Left cardiac atrium (tissue), 4 donors: ENCODE measurements around the gene TP53BP2. TPM values are rescaled to one million over a fixed set of nuclear protein-coding genes. Genes with fewer than 3 reads are reported as not detected.
"Not testable (repeated sequence)": the region's sequence is repeated elsewhere in the genome, so short reads cannot be mapped to it uniquely, and the experiment has no call there.

Experiments
- ATAC-seq, 2 donors: fragments of 200-7000 bp; cut with Tn5 transposase; one replicate each; pipeline ENCODE4 v1.9.1; 2020; ENCODE audit warnings: mild to moderate bottlenecking in 2 of 2, moderate library complexity in 2 of 2
- DNase-seq: peaks from one replicate; pipeline ENCODE4 v3.0.0-alpha.2; 2020
- intact Hi-C, 2 donors: fragments of 100-400 bp; cut with DNase I; formaldehyde crosslinking; loops; one replicate each; pipeline versions ENCODE4 v1.14.1 to v1.15.1; 2022 to 2023
- total RNA-seq, 2 donors: library from RNA; stranded (reverse); fragmentation: NEBNext Ultra II Directional; extraction: Animal tissue kit (Norgen Biotek cat#: 25700); gene quantifications; one replicate each; pipeline ENCODE4 v1.2.1, GENCODE V29; 2021
- donor health status: DM: no; HTN: yes; CAD: no.
- donor health status: DM: no; HTN: yes; CAD: no; lungs with severe emphysema.
- donor health status: DM: yes; HTN: yes; CAD: no.
- donor health status: Dilated cardiomyopathy.

The TP53BP2 gene
- total RNA-seq, 2 donors from 2014 or later: 24.0 to 26.9 TPM

DNA sequence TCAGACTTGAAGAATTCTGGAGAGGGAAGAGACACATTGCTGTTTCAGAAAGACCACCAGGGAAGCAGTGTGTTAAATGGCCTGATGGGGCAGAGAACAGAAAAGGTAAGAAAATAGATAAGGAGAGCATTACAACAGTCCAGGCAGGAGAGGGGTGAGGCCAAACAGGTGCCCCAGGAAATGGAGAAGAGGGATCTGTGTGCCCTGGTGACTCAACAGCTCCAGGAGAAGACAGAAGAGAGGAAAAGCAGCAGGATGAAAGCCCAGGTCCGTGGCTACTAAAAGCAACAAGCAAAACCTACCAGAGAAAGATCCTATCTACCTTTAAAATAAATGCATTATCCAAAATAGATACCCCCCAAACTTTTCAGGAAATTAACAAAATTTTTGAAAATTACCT lies 9.2 kb downstream of the TP53BP2 start:
- ATAC-seq (no peak), DNase-seq (no peak)
- intact Hi-C loops: no loop called here

DNA sequence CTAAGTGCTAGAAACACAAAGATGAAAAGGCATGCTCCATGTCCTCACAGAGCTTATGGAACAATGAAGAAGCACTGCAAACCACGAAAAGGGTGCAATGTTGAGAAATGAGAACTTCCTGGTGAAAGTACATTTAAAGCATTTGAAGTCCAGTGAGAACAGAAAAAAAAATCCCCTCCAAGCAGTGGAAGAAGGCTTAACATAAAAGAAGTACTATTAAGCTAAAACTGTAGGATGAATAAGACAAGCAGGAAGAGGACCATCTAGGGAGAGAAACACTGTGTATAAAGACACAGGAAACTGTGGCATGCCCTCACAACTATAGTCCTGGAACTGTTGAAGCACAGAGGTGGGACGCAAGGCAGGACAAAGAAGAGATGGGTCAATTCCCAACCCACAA lies 10.0 kb downstream of the TP53BP2 start:
- DNase-seq (no peak), ATAC-seq (no peak)
- intact Hi-C loops: no loop called here

DNA sequence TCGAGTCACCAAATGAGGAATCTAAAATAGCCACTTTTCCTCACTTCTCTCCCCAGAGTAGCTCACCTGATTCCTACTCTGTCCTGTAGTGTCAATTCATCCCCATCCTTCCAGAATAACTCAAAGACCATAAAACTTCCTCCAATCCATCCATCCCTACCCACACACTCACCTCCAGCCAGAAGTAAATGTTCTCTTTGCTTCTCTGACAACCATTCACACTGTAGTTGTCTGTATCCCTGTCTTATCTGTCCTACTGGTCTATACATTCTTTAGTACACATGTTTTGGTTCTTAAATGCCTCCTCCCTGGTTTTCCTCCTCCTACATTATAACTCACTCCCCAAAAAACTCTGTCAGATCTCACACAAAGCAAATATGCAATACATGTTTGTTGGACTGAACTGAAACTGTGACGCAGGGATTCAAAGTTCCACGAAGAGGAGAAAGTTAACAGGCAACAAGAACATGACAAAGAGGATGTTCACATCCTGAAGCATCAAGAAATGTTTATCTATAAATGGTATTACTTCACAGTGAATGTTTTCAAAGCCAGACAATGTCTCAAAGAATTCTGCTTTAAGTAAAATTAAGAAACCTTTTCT lies 11.0 kb downstream of the TP53BP2 start:
- DNase-seq (no peak), ATAC-seq (peak in 1 of 2 donors; percentile 11)
- intact Hi-C loops: no loop called here

DNA sequence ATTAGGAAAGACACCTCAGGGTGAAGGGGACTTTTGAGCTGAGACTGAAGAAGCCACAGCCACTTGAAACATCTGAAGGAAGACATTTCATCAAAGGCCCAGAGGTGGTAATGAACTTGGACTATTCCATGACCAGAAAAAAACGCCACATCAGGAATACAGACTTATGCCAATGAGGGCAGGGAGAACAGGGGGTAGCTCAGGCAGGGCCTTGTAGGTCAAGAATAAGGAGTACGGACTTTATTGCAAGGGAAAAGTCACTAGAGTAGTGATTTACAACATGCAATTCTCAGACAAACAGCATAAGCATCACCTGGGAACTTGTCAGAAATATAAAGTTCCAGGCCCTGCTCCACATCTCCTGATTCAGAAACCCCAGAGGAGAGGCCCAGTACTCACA lies 11.8 kb downstream of the TP53BP2 start:
- ATAC-seq: no peak
- no peak for DNase-seq
- intact Hi-C loops: no loop called here

DNA sequence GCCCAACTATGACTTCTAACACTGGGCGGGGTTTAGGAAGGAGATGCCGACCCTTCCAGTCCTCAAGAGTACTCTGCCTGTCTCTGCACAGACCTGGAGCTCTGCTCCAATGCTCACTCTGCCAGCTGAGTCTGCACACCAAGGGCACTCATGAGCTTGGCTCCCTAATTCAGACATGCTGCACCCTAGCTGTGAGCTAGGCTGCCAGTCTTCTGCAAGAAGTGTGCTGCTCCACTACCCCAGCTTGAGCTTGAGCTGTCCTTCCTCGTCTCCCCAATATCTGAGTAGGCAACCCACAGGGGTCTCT lies 13.2 kb downstream of the TP53BP2 start:
- DNase-seq: no peak
- intact Hi-C loops: no loop called here
- peak; percentile 60 to 70 for ATAC-seq

DNA sequence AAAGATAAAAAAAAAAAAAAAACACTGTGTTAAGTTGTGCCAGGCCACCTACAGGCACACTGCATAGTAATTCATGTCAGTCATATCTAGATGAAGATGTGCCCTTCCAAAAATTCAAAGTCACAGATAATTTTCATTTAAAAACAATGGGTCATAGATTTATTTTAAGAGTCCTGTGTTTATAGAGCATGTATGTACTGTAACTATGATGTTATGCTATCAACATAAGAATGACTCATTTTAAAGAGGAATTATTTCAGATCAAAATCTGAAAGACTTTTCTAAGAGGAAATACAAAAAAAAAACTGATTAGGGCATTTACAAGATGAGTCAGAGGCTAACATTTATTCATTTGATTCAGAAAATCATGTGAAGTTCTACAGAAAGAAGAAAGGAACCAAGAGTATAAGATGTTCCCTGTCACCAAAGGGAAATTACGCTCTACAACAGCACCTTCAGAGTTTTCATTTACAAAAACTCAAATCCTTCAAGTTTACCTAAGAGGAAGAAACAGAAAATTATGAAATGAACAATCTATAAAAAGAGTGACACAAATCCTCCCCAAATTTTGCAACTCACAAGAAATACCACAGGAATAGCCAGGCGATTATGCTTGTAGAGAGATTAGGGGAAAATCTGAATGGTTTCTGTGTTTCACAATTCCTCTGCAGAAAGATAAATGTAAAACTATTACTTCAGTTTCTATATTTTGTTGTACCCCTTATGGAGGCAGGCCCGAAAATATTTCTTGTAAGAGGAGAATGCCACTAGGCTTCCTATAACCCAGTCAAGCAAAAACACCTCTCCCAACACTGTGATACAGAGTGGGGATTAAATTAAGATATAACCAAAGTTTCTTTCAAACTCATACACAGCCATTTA lies 13.8 kb downstream of the TP53BP2 start:
- intact Hi-C loops: no loop called here
- ATAC-seq: peak in 1 of 2 donors; percentile 53
- no peak for DNase-seq

DNA sequence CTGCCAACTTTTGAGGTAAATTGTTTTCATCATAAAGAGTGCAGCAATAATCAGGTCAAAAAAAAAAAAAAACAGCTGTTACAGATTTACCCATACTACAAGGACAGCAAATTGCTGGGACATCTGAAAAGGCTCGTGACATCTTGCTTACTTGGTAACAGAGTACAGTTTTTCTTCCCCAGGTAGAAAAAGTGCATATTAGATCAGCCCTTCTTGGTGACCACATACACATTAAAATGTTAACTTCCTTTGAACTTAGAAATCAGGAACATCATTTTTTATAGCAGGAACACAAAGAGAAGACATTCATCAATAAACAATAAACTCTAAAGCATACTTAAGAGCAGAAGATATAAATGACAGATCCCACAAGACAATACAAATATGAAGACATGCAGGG lies 16.1 kb downstream of the TP53BP2 start:
- ATAC-seq: no peak
- intact Hi-C loops: no loop called here

DNA sequence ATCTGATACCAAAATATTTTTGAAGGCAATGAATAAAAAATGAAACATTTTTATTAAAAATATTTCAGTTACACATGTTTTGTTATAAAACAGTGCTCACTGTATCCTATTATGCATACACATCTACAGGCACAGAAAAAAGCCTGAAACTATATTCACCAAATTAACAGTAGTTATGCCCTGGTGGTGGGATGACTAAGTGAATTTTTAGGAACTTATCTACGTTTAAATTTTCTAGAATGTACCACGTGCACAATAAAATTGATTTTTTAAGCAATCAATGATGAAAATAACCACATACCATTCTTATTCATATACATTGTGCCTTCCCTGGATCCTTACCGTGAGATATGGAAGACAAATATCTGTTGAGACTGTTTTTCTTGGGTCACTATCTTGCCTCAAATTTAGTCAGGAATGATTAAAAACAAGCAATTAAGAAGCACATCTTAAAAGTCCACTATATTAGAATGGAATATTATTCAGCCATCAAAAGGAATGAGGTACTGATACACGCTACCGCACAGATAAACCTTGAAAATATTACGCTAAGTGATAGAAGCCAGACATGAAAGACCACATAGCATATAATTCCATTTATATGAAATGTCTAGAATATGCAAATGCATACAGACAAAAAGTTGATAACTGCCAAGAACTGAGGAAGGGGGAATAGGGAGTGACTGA lies 17.4 kb downstream of the TP53BP2 start:
- intact Hi-C loops: no loop called here

More for the DNA sequence above, 16.1 kb downstream of the TP53BP2 start:
- no peak for DNase-seq

DNA sequence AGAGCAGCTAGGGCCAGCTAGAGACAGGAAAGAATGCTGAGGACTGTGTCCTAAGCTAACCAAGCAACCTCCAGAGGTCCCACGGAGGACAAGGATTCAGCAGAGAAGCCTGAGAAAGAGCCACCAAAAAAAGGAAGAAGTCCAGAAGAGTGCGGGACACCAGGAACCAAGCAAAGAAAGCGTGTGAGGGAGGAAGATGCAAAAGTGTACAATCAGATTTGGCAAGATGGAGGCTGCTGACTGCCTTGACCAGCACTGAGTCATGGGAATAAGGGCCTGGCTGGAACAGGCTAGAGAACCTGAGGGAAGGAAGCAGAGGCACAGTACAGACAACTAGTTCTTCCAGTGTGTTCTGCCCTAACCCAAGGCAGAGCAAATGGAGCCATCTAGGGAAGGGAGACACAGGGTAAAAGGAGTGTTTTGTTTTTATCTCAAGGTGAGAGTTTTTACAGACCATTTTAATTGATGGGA lies 18.5 kb downstream of the TP53BP2 start:
- intact Hi-C loops: no loop called here
- no peak for DNase-seq
- peak; percentile 36 to 80 for ATAC-seq

More for the DNA sequence above, 17.4 kb downstream of the TP53BP2 start:
- DNase-seq: no peak
- ATAC-seq: no peak

DNA sequence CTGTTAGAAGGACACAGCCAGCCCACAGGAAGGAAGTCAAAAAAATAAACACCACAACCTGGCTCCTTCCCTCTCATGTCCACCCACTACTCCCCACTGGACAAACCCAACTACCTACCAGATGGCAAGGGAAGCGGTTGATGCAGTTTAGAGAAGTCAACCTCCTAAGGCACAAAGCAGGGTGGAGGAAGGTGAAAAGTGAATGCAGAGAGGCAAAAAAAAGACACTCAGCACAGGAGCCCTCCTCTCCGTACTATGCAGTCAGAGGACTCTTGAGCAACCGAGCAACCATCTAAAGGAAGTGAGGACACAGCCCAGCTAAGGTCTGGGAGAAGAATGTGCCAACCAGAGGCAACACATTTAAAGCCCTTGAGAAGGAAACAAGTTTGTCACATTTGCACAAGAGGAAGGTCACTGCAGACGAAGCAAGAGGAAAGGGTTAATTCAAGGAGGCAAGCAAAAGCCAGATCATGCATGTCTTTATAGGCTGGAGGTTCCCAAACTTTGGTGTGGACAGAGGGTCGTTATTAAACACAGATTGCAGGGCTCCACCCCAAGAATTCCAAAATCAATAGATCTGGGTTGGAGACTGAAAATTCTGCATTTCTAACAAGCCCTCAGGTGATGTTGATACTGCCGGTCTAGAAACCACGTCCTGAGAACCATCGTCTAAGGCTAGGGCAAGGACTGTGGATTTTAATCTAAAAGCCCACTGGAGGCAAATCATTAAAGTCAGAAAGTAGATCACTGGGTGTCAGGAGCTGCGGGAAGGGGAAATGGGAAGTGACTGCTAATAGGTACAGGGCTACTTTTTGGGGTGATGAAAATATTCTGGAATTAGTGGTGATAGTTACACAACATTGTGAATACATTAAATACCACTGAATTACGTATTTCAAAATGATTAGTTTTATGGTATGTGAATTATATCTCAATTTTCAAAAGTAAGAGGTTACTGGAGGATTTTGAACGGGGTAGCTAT lies 19.7 kb downstream of the TP53BP2 start:
- intact Hi-C loops: no loop called here
- ATAC-seq (peak; percentile 30 to 41), DNase-seq (no peak)

DNA sequence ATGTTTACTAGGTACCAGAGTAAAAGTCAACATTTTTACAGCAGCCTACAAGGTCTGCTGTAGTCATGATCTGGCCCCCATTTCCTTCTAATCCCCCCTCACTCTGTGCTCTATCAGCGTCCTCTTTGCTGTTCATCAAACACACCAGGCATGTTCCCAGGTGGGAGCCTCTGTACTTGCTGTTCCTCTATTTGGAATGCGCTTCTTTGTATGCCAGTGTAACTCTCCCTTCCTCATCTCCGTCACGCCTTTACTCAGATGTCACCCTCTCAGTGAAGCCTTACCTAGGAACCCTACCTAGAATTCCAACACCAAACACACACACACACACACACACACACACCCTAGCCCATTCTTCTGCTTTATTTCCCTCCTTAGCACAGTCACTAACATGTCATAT lies 21.0 kb downstream of the TP53BP2 start:
- ATAC-seq: no peak
- no peak for DNase-seq
- intact Hi-C loops: no loop called here

DNA sequence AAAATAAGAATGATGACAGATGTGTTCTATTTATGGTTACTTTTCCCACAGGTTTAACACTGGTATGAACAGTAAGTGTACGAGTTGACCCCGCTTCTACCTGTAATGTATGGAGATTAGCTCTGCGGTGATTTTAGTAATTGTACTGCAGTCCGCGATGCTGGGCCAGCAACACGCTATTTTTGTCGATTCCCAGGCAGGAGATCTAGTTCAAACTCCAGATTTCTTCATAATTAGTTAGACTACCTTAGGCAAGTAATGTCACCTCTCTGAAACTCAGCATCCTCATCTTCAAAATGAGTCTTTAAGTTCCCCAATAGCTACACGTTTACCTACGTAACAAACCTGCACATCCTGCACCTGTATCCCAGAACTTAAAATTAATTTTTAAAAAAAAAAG lies 21.5 kb downstream of the TP53BP2 start:
- intact Hi-C loops: no loop called here
- ATAC-seq (no peak), DNase-seq (no peak)

DNA sequence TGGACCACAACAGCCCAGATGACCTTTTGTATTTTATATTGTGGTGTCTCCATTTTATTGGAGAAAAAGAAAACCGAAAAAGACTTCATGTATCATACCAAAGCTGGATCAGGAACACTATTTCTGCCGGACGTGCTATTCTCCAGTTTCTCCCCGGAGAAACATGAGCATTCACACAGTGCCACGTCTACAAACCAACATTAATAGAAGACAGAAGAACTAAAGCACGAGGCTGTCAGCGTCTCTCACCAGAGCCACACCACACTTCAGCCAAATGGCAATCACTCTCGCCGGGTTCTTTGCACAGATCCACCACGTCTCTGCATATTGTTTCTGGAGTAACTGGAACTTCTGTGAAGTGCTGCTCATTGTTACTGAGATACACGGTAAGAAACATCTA lies 24.8 kb downstream of the TP53BP2 start:
- no peak for DNase-seq
- intact Hi-C loops: no loop called here
- peak in 1 of 2 donors; percentile 35 for ATAC-seq

DNA sequence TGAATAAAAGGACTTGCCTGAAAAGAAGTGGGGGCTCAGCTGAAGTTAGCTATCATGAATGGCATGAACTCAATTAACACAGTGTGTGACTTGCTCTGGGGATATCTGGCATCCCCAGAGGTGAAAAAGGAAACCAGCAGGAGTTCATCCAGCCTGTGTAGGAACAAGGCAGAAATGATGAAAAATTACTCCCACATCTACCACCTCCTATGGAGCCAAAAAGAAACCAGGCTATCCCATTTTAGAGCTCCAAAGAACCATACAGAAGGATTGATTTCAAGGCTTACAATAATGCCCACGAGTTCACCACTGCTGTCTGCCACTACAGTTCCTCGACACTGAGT lies 25.3 kb downstream of the TP53BP2 start:
- ATAC-seq (peak in 1 of 2 donors; percentile 28), DNase-seq (no peak)
- intact Hi-C loops: no loop called here

DNA sequence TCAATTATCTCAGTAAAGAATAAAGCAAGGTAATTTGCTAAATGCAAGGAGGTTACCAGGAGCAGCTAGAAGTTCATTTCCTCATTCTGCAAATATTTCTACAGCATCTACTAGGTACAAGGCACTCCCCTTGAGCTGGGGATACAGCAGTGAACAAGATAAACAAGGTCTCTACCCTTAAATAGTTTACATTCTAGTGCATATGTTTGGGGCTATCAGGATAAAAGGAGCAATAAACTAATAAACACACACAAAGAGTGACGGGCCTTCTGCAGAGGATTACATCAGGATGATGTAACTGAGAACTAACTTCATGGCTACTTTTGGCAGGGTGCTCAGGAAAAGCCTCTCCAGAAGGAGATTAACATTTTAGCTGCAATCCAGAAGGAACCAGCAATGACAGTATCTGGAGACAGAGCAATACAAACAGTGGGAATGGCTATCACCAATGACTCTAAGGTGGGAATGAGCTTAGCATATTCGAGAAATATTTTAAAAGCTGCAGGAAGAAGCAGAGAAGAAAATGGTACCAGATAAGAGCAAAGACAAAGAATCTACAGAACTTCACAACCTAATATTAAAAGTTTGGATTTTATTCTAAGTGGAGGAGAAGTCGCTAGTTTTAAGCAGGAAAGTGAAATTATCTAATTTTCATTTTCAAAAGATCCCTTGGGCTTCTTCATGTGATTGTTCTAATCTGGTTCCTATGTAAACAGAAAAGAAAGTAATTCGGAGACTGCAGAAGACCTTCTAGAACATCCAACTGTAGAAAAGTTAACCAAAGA lies 25.8 kb downstream of the TP53BP2 start:
- intact Hi-C loops: no loop called here
- DNase-seq (no peak), ATAC-seq (peak; percentile 81 to 82)

DNA sequence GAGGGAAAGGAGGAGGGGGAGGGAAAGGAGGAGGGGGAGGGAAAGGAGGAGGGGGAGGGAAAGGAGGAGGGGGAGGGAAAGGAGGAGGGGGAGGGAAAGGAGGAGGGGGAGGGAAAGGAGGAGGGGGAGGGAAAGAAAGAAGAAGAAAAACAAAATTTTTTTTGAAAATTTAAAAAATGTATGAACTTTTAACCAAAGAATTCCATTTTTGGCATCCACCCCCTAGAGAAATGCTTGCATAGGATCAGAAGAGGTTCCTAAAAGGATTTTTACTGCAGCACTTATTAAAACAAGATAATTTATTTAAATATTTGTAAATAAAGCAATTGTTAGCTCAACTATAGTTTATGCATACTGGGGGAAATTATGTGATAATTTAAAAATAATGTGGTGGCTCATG lies 28.5 kb downstream of the TP53BP2 start:
- ATAC-seq, intact Hi-C loops, DNase-seq: not testable (repeated sequence)

DNA sequence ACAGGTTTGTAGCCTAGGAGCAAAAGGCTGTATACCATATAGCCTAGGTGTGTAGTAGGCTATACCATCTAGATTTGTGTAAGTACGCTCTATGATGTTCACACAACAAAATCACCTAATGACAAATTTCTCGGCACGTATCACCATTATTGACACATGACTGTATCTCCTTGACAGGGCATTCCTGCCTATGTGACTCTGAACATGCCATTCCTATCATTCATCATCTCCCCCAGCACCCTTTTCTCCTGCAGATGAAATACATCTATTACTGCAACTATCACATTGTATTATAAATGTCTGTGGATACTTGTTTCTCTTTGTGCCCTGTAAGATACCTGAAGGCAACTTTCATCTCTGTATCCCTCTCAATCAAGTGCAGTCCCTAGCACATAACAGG lies 29.9 kb downstream of the TP53BP2 start:
- intact Hi-C loops: no loop called here
- DNase-seq: no peak
- ATAC-seq: no peak
